Middle frontal gyrus (tissue), 1 donor: ENCODE measurements around the gene ZNF837.

ENCODE experiments used
- DNase-seq: peaks from one replicate; pipeline ENCODE4 v3.0.0-alpha.2; 2015; ENCODE audit warnings: low spot score; ENCODE audit errors: extremely low spot score

Gene ZNF837

GRCh38 chr19:58319241-58319640, 61.6 kb downstream of the ZNF837 start:
- no peak for DNase-seq

- no peak for DNase-seq
These were observed 62.5 kb downstream of the ZNF837 start for GRCh38 chr19:58318297-58318696.
